MCF 10A (cell line): ENCODE results near the gene FBXL14. TPM values are rescaled to one million over a fixed set of nuclear protein-coding genes. Genes with fewer than 3 reads are reported as not detected.

Experiments used
- BruUV-seq: library from RNA; stranded (reverse); fragments of 400-500 nt; replicated peaks from 2 replicates; lab custom pipeline; 2021; lab: Mats Ljungman, UMichigan
- CTCF ChIA-PET: fragments of 300-600 bp; sonication (Branson Sonifier 250); formaldehyde crosslinking; extraction: SDS; loops from one replicate; lab custom pipeline; 2021; ENCODE audit warnings: antibody characterized with exemption, inconsistent platforms; lab: Yijun Ruan, JAX
- POLR2A ChIA-PET: fragments of 300-600, 350-650 bp; sonication (Branson Sonifier 250); formaldehyde crosslinking; extraction: SDS; loops from one replicate; lab custom pipeline; 2020; ENCODE audit warnings: antibody characterized with exemption, inconsistent platforms; lab: Yijun Ruan, JAX
- DNase-seq: peaks from one replicate; pipeline ENCODE4 v3.0.0-alpha.2; 2018; ENCODE audit not compliant: unreplicated experiment
- H3K27ac Mint-ChIP-seq: one replicate; pipeline ENCODE4 v1.8.0; 2022; ENCODE audit warnings: mild to moderate bottlenecking, low read depth, mixed read lengths; ENCODE audit not compliant: unreplicated experiment
- H3K27me3 Mint-ChIP-seq: one replicate; pipeline ENCODE4 v1.8.0; 2022; ENCODE audit warnings: mixed read lengths; ENCODE audit not compliant: insufficient read depth, unreplicated experiment
- H3K36me3 Mint-ChIP-seq: one replicate; pipeline ENCODE4 v1.8.0; 2022; ENCODE audit warnings: mild to moderate bottlenecking, moderate library complexity, mixed read lengths; ENCODE audit not compliant: insufficient read depth, unreplicated experiment
- H3K4me1 Mint-ChIP-seq: one replicate; pipeline ENCODE4 v1.8.0; 2022; ENCODE audit warnings: mixed read lengths; ENCODE audit not compliant: insufficient read depth, unreplicated experiment
- H3K4me3 Mint-ChIP-seq: one replicate; pipeline ENCODE4 v1.8.0; 2022; ENCODE audit warnings: mild to moderate bottlenecking, moderate library complexity, mixed read lengths; ENCODE audit not compliant: unreplicated experiment
- H3K9me3 Mint-ChIP-seq: one replicate; pipeline ENCODE4 v1.8.0; 2022; ENCODE audit warnings: mixed read lengths; ENCODE audit not compliant: unreplicated experiment
- CTCF ChIP-seq: fragments of 200-600 bp; IDR thresholded peaks from one replicate; pipeline ENCODE4 v1.8.0; 2022; ENCODE audit warnings: antibody characterized with exemption, mild to moderate bottlenecking; ENCODE audit not compliant: unreplicated experiment
- intact Hi-C: fragments of 100-400 bp; cut with micrococcal nuclease; formaldehyde crosslinking; loops from 2 replicates; pipeline ENCODE4 v1.14.1; 2022
- total RNA-seq: library from RNA; stranded (reverse); gene quantifications from 2 replicates; pipeline ENCODE4 v1.2.3, GENCODE V29; 2022

FBXL14 gene
- total RNA-seq, 1 experiment from 2014 or later = 9.4 TPM

GRCh38 chr12:1552911-1553491 is 41.4 kb downstream of the FBXL14 start:
- peaks cover 11% of the 10 kb centered on the region for H3K27me3 Mint-ChIP-seq

GRCh38 chr12:1552171-1552570 is 42.2 kb downstream of the FBXL14 start:
- no peak for TF ChIP-seq CTCF
- no TSS peak for BruUV-seq
- CTCF ChIA-PET = no interaction called here
- intact Hi-C loops = no loop called here
- Mint-ChIP-seq H3K27me3 (peaks cover 11% of the 10 kb centered on the region), H3K4me3 (no peak overlapping the region), H3K9me3 (no peaks in the 10 kb centered on the region), H3K36me3 (no peaks in the 10 kb centered on the region), H3K27ac (no peak overlapping the region), H3K4me1 (peaks cover 6% of the 10 kb centered on the region)
- DNase-seq = no peak
- POLR2A ChIA-PET = no interaction called here

More at GRCh38 chr12:1552911-1553491, 41.4 kb downstream of the FBXL14 start:
- ChIA-PET CTCF (no interaction called here), POLR2A (no interaction called here)
- no peak overlapping the region for H3K27ac Mint-ChIP-seq
- no peak overlapping the region for H3K4me3 Mint-ChIP-seq
- no peaks in the 10 kb centered on the region for H3K36me3 Mint-ChIP-seq
- H3K9me3 Mint-ChIP-seq = no peaks in the 10 kb centered on the region
- no peak for TF ChIP-seq CTCF
- intact Hi-C loops = no loop called here
- peaks cover 6% of the 10 kb centered on the region for H3K4me1 Mint-ChIP-seq
- BruUV-seq = no TSS peak
- no peak for DNase-seq

GRCh38 chr12:1551496-1551895 is 42.9 kb downstream of the FBXL14 start:
- no peak for TF ChIP-seq CTCF
- POLR2A ChIA-PET = no interaction called here
- Mint-ChIP-seq H3K36me3 (no peaks in the 10 kb centered on the region), H3K27ac (no peak overlapping the region), H3K27me3 (peaks cover 11% of the 10 kb centered on the region), H3K9me3 (no peaks in the 10 kb centered on the region), H3K4me1 (peaks cover 6% of the 10 kb centered on the region), H3K4me3 (no peak overlapping the region)
- intact Hi-C loops = no loop called here
- CTCF ChIA-PET = interaction anchor here (0.6 to 0.7 kb wide), 2 partner anchors 79 to 88 kb away, joined by 3 read pairs; no protein-coding TSS in a partner anchor
- BruUV-seq = no TSS peak
- no peak for DNase-seq

GRCh38 chr12:1546931-1547640 is 47.3 kb downstream of the FBXL14 start:
- ChIA-PET CTCF (interaction anchor here (0.9 to 1.2 kb wide), 3 partner anchors 13 to 429 kb away, joined by 3 to 6 read pairs (median 4); no protein-coding TSS in a partner anchor), POLR2A (no interaction called here)
- no peaks in the 10 kb centered on the region for H3K9me3 Mint-ChIP-seq
- intact Hi-C loops = no loop called here
- H3K27me3 Mint-ChIP-seq = no peaks in the 10 kb centered on the region
- H3K27ac Mint-ChIP-seq = no peak overlapping the region
- H3K4me3 Mint-ChIP-seq = no peak overlapping the region
- no peak for TF ChIP-seq CTCF
- H3K36me3 Mint-ChIP-seq = no peaks in the 10 kb centered on the region
- DNase-seq = no peak
- no peaks in the 10 kb centered on the region for H3K4me1 Mint-ChIP-seq
- BruUV-seq = no TSS peak
